Measurements from ENCODE around the gene BABAM2.
"Not testable (repeated sequence)": the region's sequence is repeated elsewhere in the genome, so short reads cannot be mapped to it uniquely, and the experiment has no call there.

Gene BABAM2

DNA sequence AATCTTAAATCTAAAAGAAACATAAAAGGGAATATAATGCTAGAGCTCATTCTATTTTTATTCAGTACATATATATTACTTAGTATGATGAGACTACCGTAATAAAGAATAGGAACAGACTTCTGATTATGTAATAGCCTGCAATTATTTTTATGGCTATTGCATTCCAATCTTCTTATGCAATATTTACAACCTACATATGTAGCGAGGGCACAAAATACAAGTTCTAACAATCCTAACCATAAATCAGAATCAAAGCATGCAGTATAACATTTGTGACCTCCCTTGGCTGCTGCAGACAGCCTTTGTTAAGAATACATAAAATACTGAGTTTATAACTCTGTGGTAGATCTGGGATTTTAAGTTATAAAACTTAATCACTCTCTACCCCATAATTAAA lies 177.6 kb downstream of the BABAM2 start:
- DNase-seq (ENCODE audit: low read depth in 2 of 2), result no peak

DNA sequence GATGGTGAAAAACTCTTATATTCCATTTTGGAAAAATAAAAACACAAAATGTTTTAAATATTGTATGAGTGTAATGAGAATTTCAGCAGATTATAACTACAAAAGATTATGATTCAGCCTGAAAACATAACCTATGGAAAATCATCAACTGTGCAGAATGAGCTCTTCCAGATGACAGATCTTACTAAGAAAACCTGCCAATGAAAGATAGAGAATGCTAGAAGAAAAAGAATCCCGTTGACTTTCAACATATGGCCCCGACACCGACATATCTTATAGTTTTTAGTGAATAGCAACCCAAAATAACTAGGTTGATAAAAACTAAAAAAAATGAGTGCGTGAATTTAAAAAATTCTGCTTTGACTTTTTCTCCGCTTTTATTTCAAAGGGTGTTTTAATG lies 178.0 kb downstream of the BABAM2 start:
- DNase-seq (ENCODE audit: low read depth in 2 of 2), result no peak

DNA sequence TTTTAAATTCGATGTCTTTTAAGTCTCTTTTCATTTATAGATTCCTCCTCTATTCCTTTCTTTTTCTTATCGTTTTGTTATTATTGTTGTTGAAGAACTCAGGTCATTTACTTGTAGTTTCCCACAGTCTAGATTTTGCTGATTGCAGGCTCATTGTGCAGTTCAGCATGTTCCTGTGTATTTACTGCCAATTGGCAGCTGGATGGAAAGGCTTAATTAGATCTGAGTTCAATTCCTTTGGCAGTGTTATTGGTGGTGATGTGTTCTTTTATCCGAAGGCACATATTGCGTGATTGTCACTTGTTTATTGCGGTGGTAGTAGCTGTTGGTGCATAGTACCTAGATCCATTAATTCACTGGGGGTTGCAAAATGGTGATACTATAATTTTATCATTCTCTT lies 180.7 kb downstream of the BABAM2 start:
- no peak for DNase-seq (ENCODE audit: low read depth in 2 of 2)

DNA sequence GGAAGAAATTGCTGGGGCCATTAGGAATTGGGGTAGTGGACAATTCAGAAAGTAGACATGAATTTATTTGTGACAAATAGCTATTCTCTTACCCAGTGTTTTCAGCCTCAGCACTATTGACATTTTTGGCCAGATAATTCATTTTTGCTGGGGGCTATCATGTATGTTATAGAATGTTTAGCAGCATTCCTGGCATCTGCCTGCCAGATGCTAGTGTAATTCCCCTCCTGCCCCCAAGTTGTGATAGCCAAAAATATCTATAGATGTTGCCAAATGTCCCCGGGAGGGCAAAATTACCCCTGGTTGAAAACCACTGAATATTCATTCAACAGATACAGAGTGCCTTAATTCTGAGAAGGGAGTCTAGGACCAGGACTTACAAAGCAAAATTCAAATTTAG lies 183.6 kb downstream of the BABAM2 start:
- DNase-seq (ENCODE audit: low read depth in 2 of 2), result no peak

DNA sequence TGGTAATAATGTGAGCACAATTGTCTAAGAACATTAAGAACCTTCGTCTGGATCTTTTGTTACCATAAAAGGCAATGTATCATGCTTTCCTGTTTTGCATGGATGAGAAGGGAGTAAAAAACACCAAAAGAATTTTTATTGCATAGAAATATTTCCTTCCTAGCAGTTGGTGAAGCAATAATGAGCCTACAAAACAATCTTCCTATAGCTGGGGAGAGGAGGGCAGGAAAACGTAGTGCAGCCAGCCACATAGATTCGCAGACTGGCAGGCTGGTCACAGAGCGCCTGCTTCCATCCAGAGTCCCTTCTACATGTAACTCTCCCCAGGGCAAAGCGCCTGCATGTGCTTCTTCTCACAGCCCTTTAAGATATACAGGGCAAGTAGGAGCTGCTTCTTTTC lies 190.4 kb downstream of the BABAM2 start:
- DNase-seq (ENCODE audit: low read depth in 2 of 2), result no peak

DNA sequence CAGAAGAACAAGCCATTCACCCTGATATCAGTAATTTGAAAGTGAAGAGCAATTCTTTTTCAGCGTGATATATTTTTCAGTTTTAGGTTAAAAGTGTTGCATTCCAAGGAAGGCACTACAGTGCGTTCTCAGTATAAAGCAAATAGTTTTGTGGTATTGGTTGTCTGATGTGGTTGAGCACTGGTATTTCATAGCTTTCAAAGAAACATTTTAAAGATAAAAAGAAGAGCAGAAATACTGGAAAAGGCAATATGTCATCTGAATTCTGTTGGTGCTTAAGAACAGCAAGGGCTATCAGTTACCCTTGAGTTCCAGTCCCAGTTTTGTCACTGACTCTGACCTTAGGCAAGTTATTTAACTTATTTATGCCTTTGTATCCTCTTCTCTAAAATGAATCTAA lies 191.6 kb downstream of the BABAM2 start:
- DNase-seq (ENCODE audit: low read depth in 2 of 2), result no peak

DNA sequence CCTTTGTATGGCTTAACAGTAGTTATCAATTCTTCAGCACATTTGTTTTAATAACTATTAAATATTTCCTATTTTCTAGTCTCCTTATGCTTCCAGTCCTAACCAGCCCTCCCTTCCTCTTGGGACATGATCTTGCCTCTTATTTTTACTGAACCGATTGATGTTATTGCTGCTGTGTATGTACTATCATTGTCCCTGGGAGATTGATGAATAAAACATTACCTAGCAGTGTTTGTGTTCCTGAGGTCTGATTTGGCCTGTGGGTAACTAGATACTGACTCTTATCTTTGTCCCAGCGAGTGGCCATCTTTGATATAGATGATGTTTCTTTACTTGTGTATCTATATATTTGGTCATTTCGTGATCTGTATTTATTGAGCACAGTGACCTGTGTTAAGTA lies 192.9 kb downstream of the BABAM2 start:
- no peak for DNase-seq (ENCODE audit: low read depth in 2 of 2)

DNA sequence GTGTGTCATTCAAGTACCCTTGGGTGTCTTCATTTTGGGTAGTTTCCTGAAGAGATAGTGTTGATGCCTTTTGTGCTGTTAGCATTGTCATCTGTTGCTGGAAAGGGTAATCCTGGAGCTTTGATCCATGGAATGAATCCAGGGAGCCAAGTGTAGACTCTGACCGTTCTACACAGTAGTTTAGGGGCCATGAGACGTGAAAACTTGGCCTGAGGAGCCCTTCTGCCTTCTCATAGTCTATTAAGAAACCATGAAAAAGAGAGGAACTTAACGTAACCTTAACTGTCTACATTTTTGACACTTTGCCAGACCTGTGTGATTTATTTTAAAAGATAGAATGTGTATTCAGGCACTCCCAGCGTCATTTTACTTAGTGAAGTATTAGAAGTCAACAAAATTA lies 194.0 kb downstream of the BABAM2 start:
- DNase-seq (ENCODE audit: low read depth in 2 of 2), result no peak

DNA sequence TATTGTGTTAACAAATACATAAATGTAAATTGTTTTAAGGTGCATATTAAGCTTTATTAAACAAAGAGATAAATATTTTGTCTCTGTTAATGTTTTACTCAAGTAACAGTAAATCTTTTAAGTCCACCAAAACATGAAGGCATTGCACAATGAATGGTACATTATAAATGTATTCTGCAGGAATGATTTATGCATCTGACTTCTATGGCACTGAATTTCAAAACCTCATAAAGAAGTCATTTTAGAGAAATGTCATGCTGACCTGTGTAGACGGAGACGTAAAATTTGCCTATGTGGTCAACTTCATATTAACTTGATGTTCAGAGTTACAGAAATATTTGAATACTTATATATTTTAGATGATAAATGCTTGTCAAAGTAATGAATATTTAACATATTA lies 194.7 kb downstream of the BABAM2 start:
- DNase-seq (ENCODE audit: low read depth in 2 of 2), result no peak

DNA sequence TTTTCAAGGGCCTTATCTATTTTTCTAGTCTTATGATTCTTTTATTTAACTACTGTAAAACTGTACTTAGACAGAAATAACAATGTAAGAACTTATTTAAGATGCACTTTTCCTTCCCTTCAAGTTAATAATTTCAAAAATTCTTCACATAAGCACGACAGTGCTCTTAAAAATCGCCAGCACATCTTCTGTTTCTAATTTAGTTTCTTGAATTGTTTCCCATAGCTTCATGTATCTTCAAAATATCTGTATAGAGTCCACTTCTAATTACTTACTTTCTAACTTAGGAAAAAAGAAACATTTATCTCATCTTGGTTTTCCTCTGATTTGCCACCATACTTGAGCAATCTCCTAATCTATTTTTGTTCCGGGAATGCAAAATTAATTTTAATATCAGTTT lies 196.1 kb downstream of the BABAM2 start:
- DNase-seq (ENCODE audit: low read depth in 2 of 2), result no peak

DNA sequence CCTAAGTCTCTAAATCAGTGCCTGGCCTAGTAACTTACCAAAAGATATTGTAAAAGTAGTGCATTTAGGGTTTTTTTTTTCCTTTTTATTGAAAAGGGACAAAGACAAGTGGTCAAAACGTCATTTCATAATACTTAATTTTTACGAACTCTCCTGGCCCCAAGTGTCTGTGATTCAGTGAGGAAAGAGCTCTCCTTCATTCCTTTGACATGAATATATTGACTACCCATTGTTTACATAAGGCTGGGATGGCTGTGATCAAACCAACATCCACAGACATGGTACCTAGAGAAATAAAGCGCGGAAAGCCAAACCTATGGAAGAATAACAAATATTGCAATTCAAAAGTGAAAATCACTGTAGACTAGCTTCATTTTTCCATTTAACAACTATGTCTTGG lies 198.4 kb downstream of the BABAM2 start:
- DNase-seq (ENCODE audit: low read depth in 2 of 2), result no peak

DNA sequence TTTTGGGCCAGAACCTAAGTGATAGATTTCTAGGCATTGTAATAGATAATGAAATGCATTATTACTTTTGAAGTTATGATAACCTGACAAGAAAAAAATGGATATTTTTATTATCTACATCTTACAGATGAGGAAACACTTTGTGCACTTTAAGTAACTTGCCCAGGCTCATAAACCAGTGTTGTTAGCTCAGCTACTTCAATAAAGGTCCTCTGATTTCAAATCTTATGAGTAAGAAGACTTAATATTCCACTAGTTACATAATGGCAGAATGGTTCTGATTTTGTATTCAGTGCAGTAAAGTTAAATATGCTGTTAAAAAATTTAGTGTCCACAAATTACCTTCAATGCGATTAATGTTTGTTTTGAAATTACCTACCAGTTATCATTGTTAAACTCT lies 199.0 kb downstream of the BABAM2 start:
- DNase-seq (ENCODE audit: low read depth in 2 of 2), result no peak

DNA sequence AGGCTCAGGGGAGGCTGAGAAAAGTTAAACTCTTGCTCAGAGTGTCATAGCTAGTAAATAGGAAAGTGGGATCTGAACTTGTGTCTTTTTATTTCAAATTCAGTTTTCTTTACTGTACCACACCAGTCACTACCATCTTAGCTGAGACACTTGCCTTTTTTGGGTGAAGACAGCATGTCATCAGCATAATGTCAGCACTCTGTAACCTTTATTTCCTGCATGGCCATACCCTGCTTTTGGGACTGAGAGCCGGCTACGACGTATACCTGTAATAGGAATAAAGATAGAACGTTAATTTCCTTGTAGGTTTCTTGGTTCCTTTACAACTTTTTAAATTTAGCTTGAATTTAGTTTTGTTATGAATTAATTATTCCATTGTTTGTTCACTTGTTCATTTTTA lies 202.8 kb downstream of the BABAM2 start:
- no peak for DNase-seq (ENCODE audit: low read depth in 2 of 2)

DNA sequence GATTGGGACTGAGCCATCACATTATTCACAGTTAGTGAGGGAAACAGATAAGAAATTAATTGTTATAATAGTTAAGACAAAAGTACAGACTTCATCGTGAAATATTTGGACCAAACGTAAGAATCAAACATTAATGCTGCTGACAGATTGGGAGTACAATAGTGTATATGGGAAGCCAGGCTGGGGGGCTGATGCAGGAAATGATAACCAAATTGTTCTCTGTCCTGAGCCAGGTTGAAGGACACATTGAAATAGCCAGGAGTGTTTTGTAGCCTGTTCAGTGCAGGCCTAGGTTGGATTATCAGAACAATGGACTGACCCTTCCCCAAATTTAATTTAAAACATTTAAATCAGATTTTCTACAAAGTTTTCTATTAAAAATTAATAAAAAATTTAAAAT lies 203.2 kb downstream of the BABAM2 start:
- DNase-seq (ENCODE audit: low read depth in 2 of 2), result no peak

DNA sequence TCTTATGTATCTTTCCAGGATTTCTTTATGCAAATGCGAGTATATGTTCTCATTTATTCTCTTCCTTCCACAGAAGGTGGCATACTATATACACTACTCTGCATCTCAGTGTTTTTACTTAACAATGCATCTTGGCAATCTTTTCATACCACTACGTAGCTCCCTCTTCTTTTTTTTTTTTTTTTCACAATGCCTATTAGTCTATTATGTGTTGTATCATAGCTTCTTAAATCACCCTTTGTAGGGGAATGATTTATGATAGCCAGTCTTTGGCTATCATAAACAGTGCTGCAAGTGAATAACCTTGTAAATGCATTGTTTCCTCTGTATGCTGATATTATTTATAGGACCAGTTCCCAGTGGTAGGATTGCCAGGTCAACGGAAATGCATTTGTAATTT lies 204.2 kb downstream of the BABAM2 start:
- DNase-seq (ENCODE audit: low read depth in 2 of 2), result no peak

DNA sequence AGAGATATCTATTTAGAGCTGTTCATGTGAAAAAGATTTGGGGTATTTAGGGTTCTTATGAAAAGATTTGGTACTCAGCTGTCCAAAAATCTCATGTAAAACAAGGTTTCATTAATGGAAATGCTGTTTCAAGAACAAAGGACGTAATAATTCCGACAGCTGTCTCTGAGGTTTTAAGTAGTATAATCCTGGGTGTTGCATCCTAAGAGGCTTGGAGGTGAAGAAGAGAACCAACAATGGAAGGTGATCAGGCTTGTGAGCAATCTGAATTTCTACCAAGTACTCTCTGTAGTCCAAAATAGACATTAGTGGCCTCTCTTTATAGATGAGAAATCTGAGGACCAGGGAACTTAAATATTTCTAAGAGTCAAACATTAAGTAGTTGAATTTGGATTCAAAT lies 205.1 kb downstream of the BABAM2 start:
- DNase-seq (ENCODE audit: low read depth in 2 of 2), result no peak

DNA sequence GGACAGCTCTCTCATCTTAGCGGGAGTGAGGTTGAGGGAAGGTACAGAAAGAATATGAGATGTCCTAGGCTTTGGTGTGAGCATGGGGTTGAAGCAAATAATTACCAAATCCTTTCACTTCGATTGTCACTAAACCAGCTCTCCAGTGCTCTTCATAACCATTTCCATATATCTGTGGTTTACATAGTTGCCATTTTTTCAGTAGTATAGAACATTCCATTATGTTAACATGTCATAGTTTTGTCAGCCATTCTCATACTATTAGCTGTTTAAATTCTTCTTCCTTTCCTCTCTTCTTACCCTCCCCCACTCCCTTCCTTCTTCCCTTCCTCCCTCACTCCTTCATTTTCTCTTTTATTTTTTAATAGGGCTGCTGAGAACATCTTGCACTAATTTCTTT lies 205.9 kb downstream of the BABAM2 start:
- no peak for DNase-seq (ENCODE audit: low read depth in 2 of 2)

DNA sequence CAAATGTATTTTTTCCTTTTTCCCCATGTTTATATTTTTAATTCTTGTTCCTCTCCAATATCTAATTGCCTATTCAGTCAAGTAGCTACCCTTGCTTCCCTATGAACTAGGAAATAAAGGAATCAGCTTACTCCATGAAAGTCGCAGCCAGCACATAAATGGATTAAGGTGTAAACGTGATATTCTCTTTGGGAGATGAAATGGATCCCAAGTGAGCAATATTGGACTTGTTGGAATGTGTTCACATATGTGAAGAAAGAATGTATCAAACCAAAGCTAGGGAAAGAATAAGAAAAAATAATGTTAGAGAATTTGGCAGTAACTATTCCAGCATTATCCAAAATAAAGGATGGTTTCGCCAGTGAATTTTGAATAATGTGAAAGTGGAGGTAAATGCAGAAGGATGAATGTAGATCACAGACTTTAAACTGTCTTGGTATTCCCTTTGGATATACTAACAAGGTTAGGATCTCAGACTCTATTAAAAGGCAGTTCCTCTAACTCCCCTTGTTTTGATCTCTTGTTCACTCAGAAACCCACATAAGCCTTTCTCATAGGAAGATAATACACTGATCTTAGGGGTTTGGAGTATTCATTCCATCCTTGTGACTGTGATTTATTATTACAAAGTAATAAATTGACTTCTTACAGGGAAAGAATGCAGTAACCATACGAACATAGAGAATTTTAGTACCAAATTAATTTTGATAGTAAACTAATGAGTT lies 208.1 kb downstream of the BABAM2 start:
- DNase-seq (ENCODE audit: low read depth in 2 of 2), result no peak

DNA sequence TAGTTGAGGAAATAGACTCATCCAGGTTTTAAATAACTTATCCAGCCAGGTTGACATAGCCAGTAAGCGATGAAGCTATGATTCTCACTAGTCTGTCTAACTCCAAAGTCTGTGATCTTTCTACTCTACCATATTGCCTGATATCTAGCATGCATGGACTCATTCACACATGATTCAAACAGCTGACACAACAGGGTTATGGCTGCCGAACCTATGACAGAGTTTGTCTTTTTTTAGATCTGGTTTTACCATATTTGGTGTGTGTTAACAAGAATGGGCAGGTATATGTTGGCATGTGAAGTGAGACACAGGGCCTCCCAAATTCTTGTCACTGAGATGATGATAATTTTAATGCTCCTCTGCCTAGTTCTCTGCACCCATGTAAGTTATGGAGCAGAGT lies 210.6 kb downstream of the BABAM2 start:
- no peak for DNase-seq (ENCODE audit: low read depth in 2 of 2)

DNA sequence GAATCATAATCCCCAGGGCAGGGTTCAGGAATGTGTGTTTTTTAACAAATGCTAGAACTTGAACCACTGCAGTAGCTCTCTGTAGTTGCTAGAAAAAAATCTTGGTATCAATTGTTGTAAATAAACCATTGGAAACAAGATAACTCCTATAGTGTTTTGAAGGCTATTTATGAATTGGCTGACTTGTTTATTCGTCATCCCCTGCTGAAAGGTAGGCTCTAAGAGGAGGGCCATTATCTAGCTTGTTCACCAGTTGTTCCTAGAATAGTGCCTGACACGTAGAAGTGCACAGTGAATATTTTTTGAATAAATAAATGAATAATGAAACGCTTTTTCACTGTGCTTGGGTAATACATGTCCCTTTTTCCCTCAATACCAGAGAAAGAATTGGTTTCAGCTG lies 211.4 kb downstream of the BABAM2 start:
- DNase-seq (ENCODE audit: low read depth in 2 of 2), result no peak

DNA sequence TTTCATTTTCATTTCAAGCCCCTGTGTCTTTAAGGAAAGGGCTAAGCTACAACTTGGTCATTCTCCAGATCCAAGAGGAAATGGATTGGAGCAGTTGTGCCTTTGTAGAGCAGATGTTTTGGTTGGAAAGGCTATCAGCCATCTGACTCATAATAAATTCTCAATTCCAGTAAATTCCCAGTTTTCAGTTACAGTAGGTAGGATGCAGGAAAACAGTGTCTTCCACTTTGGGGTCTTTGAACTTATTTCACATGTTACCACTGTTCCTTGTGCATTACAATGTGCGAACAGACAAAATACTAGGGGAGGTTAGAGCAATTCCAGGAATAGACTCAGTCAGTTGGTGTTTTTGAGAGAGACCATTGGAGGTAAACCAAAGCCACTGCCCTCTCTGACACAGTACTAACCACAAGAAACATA lies 211.9 kb downstream of the BABAM2 start:
- no peak for DNase-seq (ENCODE audit: low read depth in 2 of 2)

DNA sequence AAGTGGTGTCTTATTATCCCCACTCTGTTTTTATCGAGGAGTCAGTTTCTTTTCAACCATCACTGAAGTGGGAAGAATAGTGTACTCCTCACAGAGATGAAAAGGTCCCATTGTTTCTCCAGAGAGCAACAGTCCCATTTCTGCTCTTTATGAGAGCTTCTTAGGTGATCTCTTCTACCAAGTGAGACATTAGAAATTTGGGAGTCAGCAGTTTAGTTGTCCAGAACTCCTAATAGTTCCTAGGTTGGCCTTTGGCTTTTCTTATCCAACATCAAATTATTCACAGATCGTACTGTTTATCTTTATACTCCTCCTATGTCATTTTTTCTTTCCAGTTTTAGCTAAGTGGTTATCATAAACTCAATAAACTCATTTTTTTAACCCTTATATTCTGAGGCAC lies 213.1 kb downstream of the BABAM2 start:
- DNase-seq (ENCODE audit: low read depth in 2 of 2), result no peak

DNA sequence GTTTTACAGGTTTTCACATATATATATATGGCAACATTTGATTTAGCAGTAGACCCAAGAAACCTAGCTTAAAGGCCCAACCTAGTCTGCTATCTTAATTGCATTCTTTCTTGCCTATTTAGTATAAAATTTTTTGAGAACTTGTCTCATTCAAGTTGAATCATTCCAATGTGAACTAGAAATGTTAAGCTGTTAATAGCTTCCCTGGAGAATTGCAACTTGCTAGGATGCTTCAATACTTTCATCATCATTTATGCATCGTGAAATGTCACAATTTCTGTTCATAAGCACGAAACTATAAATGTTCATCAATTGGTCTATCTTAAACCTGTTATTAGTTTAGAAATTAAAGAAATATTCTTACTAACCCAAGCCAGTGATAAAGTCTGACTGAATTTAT lies 217.6 kb downstream of the BABAM2 start:
- no peak for DNase-seq (ENCODE audit: low read depth in 2 of 2)

DNA sequence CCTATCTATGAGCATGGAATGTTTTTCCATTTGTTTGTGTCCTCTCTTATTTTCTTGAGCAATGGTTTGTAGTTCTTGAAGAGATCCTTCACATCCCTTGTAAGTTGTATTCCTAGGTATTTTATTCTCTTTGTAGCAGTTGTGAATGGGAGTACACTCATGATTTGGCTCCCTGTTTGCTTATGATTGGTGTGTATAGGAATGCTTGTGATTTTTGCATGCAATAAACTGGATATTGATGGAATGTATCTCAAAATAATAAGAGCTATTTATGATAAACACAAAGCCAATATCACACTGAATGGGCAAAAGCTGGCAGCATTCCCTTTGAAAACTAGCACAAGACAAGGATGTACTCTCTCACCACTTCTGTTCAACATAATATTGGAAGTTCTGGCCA lies 223.2 kb downstream of the BABAM2 start:
- DNase-seq (ENCODE audit: low read depth in 2 of 2), result not testable (repeated sequence)
